Measurements from ENCODE around the gene BLOC1S5.
A peak's percentile ranks its signal among the peaks of the same experiment; 100 is the strongest.
"Not testable (repeated sequence)": the region's sequence is repeated elsewhere in the genome, so short reads cannot be mapped to it uniquely, and the experiment has no call there.

Gene BLOC1S5

GRCh38 chr6:8045769-8046168 lies 18.4 kb downstream of the BLOC1S5 start:
- FAIRE-seq: not testable (repeated sequence)

GRCh38 chr6:8043221-8043620 lies 21.0 kb downstream of the BLOC1S5 start:
- DNase-seq (ENCODE audit: low spot score) (no peak), FAIRE-seq (no peak)

More at GRCh38 chr6:8045769-8046168, 18.4 kb downstream of the BLOC1S5 start:
- DNase-seq (ENCODE audit: low spot score): not testable (repeated sequence)

GRCh38 chr6:8041913-8042583 lies 22.1 kb downstream of the BLOC1S5 start:
- DNase-seq (ENCODE audit: low spot score): no peak
- no peak for FAIRE-seq

DNA sequence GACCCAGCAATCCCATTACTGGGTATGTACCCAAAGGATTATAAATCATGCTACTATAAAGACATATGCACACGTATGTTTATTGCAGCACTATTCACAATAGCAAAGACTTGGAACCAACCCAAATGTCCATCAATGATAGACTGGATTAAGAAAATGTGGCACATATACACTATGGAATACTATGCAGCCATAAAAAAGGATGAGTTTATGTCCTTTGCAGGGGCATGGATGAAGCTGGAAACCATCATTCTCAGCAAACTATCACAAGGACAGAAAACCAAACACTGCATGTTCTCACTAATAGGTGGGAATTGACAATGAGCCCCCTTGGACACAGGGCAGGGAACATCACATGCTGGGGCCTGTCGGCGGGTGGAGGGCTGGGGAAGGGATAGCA lies 30.1 kb downstream of the BLOC1S5 start:
- not testable (repeated sequence) for DNase-seq (ENCODE audit: low spot score); FAIRE-seq

GRCh38 chr6:8030920-8031319 lies 33.3 kb downstream of the BLOC1S5 start:
- DNase-seq (ENCODE audit: low spot score): no peak
- no peak for FAIRE-seq

DNA sequence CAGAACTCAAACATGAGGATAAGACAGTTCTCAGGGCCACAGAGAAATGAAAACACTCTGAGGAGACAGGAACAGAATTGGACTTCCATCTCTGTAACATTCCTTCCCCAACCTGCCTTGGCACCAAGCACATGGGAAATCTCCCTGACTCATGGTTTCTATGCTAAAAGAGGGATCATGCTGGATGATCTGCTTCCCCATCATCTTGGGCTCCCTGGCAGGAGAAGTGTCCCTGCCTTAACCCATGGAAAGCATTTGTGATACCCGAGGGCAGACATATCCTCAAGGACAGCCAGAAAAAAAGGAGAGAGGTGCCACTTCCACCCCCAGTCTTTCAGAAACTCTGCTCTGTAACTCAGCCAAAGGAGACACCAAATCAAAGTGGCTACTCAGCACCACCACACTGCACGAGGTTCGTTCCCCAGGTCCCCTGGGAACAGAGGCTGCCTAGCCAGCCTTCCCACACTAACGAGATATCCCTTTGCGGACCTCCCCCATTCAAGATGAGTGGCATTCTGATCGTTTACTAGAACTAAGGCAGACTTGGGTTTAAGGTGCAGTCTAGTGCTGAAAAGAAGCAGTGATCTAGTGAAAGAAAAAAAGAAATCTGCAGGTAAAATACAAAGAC lies 34.8 kb downstream of the BLOC1S5 start:
- no peak for FAIRE-seq

DNA sequence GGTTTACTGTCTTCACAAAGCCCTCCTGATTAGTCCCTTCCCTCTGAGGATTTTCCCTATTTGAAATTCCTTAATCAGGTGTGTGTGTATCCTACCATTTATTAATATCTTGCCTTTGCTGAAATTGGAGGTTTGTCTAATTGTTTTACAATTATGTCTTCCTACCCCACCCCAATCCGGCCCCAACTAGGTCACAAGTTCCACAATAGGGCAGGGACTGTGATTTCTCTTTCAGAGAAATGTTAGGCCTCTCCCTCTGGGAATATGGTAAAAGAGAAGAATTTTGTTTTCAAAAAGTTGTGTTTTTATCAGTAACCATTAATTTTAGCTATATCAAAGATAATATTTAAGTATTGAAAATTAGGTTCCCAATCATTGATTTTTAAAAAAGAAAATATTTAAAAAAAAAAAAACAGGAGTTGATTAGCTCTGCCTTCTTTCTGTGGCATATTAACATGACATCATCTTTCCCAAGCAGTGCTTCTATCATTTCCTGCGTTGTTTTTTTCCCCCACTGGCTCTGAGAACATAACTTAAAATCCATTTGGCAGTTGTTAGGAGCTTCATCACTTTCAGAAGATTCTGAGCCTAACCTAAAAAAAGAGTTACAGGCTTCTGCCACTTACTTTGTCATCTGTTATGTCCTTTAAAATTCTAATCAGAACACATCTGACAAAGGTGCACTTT lies 36.1 kb downstream of the BLOC1S5 start:
- no peak for FAIRE-seq
- DNase-seq (ENCODE audit: low spot score): no peak

More for the DNA sequence above, 34.8 kb downstream of the BLOC1S5 start:
- DNase-seq (ENCODE audit: low spot score): no peak

DNA sequence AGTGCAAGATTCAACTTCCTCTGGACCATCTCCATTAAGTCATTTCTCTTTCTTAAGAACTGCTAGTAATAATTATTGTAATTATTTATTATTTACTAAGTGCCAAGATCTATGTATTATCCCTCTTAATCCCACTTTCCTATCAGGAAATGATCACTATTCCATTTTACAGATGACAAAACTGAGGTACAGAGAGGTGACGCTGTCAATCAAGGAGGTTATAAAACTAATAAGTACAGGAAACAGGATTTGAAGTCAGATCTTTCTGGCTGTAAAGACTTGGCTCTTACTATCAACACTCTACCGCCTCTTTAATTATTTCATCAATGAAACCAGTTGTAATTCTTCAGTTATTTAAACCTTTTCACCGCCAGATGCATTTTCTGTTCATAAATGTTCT lies 37.4 kb downstream of the BLOC1S5 start:
- FAIRE-seq (no peak), DNase-seq (ENCODE audit: low spot score) (no peak)

- no peak for FAIRE-seq
- DNase-seq (ENCODE audit: low spot score): no peak
Observed at GRCh38 chr6:8025191-8025590, 39.0 kb downstream of the BLOC1S5 start.

DNA sequence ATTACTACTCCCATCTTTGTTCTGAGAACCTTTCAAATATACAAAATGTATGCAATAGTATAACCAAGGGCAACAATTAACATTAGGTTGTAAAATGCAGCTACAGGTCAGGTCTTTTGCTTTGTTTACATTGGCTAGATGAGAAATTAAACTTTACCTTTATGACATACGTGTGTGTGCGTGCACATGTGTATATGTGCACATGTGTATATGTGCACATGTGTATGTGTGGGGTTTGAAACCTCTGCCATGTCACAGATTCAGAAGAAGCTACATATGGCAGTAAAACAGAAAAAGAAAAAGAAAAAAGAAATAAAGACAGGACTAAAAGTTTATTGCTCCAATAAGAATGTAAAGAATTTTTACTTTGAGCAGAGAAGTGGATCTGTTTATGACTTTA lies 40.6 kb downstream of the BLOC1S5 start:
- DNase-seq (ENCODE audit: low spot score): no peak
- no peak for FAIRE-seq

DNA sequence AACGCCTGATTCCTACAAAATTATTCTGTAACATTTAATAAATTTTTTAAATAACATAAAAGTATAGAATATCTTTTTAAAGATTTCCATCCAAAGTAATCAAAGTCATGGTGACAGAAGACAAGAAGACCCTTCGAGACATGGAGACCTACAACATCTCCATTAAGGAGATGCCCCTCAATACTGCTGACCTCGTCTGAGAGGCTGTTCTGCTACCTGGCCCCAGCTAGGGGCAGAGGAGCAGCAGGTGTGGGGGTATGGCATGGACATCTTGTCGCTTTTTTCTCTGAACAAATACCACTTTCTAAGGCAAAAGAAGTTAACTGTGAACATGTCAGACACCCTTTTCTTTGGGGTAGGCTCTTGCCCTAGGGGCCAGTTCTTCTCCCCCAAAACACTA lies 44.1 kb downstream of the BLOC1S5 start:
- no peak for DNase-seq (ENCODE audit: low spot score)
- no peak for FAIRE-seq

- FAIRE-seq: no peak
- DNase-seq (ENCODE audit: low spot score): no peak
Observed at GRCh38 chr6:8017705-8018104, 46.5 kb downstream of the BLOC1S5 start.

GRCh38 chr6:8017276-8017701 lies 46.9 kb downstream of the BLOC1S5 start:
- FAIRE-seq: no peak
- no peak for DNase-seq (ENCODE audit: low spot score)

- DNase-seq (ENCODE audit: low spot score) (no peak), FAIRE-seq (no peak)
Observed at GRCh38 chr6:8014947-8015346, 49.2 kb downstream of the BLOC1S5 start.

DNA sequence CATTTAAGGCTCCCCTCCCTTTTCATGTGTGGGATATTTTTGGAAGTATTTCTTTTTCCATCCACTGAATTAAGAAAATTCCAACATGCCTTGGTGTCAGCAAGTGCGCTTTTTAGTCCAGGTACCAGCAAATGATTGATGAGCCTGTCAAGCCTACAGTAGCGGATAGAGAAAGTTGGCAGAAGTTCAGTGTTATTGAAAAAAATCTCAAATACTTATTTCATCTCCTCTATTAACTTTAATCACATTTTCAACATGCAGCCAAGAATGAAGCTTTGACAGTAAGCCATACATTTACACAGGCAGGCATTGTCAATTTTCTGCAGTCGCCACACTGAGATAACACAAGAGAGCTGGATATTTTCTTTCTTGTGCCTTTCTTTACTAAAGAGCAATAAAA lies 50.4 kb downstream of the BLOC1S5 start:
- FAIRE-seq (no peak), DNase-seq (ENCODE audit: low spot score) (no peak)

GRCh38 chr6:8006208-8006607 lies 58.0 kb downstream of the BLOC1S5 start:
- DNase-seq (ENCODE audit: low spot score): peak; percentile 26
- FAIRE-seq: no peak

GRCh38 chr6:8005136-8005535 lies 59.1 kb downstream of the BLOC1S5 start:
- no peak for DNase-seq (ENCODE audit: low spot score)
- no peak for FAIRE-seq

- DNase-seq (ENCODE audit: low spot score): no peak
Observed at GRCh38 chr6:8000636-8001035, 63.6 kb downstream of the BLOC1S5 start.

GRCh38 chr6:8000188-8000596 lies 64.0 kb downstream of the BLOC1S5 start:
- DNase-seq (ENCODE audit: low spot score) (no peak), FAIRE-seq (no peak)

More at GRCh38 chr6:8000636-8001035, 63.6 kb downstream of the BLOC1S5 start:
- no peak for FAIRE-seq

- DNase-seq (ENCODE audit: low spot score): no peak
- FAIRE-seq: no peak
Observed at GRCh38 chr6:7999201-7999600, 65.0 kb downstream of the BLOC1S5 start.

DNA sequence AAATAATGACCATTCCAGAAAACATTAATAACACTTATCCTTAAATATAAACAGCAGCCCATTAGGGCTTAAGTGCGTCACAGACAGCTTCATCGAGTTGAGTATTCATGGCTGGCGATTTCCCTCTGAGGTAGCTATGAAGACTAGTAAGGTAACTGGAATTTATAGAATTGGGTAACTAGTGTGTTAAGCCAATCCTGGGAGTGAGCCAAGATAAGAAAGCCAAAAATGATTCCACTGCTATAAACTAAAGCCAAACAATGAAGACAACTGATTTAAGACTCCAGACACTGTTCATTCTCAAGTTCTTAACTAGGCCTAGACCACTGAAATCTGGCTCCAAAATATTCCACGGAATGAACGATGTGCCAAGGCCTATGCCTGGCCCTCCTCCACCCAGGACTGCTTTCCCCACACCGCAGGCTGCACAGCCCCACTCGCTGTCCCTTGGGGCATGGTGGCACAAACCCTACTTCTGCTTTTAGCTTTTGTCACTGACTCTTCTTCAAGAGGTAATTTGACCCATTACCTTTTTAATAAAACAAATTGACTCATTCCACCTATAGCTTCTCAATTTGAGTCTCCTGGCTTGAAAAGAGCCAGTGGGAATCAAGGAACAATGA lies 66.0 kb downstream of the BLOC1S5 start:
- no peak for DNase-seq (ENCODE audit: low spot score)
- FAIRE-seq: no peak

- no peak for DNase-seq (ENCODE audit: low spot score)
- FAIRE-seq: no peak
Observed at GRCh38 chr6:7997286-7997685, 66.9 kb downstream of the BLOC1S5 start.
